HG02678 (cell line): ENCODE data around the gene REEP5.
A peak's percentile ranks its signal among the peaks of the same experiment; 100 is the strongest.
"Not testable (repeated sequence)": the region's sequence is repeated elsewhere in the genome, so short reads cannot be mapped to it uniquely, and the experiment has no call there.

Source experiments
- ATAC-seq: cut with Tn5 transposase; IDR thresholded peaks from one replicate; pipeline ENCODE4 v1.9.1; 2021; ENCODE audit warnings: mild to moderate bottlenecking, moderate library complexity; ENCODE audit not compliant: unreplicated experiment

REEP5 gene

GRCh38 chr5:112933651-112934365 lies 11.8 kb upstream of the REEP5 start:
- no peak for ATAC-seq

GRCh38 chr5:112933105-112933504 lies 11.1 kb upstream of the REEP5 start:
- no peak for ATAC-seq

GRCh38 chr5:112931473-112931872 lies 9.4 kb upstream of the REEP5 start:
- ATAC-seq: no peak

- ATAC-seq: peak; percentile 41
Measured at GRCh38 chr5:112930082-112930344, 8.0 kb upstream of the REEP5 start.

GRCh38 chr5:112929336-112930081 lies 7.5 kb upstream of the REEP5 start:
- ATAC-seq: peak; percentile 76

- no peak for ATAC-seq
Measured at GRCh38 chr5:112923988-112924387, 2.0 kb upstream of the REEP5 start.

GRCh38 chr5:112923148-112923917 lies 1.3 kb upstream of the REEP5 start:
- peak; percentile 34 for ATAC-seq

GRCh38 chr5:112921026-112921832 lies 798 bp downstream of the REEP5 start:
- peak; percentile 38 for ATAC-seq

GRCh38 chr5:112919972-112920371 lies 2.1 kb downstream of the REEP5 start:
- ATAC-seq: no peak

GRCh38 chr5:112918679-112919078 lies 3.3 kb downstream of the REEP5 start:
- no peak for ATAC-seq

- ATAC-seq: no peak
Measured at GRCh38 chr5:112918136-112918535, 3.9 kb downstream of the REEP5 start.

- ATAC-seq: no peak
Measured at GRCh38 chr5:112917453-112917995, 4.5 kb downstream of the REEP5 start.

GRCh38 chr5:112915831-112916230 lies 6.2 kb downstream of the REEP5 start:
- no peak for ATAC-seq

GRCh38 chr5:112914584-112914983 lies 7.4 kb downstream of the REEP5 start:
- no peak for ATAC-seq

GRCh38 chr5:112910529-112910928 lies 11.5 kb downstream of the REEP5 start:
- ATAC-seq: no peak

GRCh38 chr5:112908854-112909253 lies 13.2 kb downstream of the REEP5 start:
- ATAC-seq: no peak

GRCh38 chr5:112907166-112907631 lies 14.8 kb downstream of the REEP5 start:
- ATAC-seq: peak; percentile 34

- ATAC-seq: peak; percentile 54
Measured at GRCh38 chr5:112906637-112907036, 15.4 kb downstream of the REEP5 start.

- not testable (repeated sequence) for ATAC-seq
Measured at GRCh38 chr5:112904996-112905395, 17.0 kb downstream of the REEP5 start.

GRCh38 chr5:112902561-112902960 lies 19.5 kb downstream of the REEP5 start:
- ATAC-seq: no peak

- ATAC-seq: no peak
Measured at GRCh38 chr5:112895682-112896081, 26.3 kb downstream of the REEP5 start.
